DOHH2 (cell line): ENCODE results near the gene ARL13A.

ENCODE experiments used
- H3F3A ChIP-seq: fragments of 200-600 bp; sonication (generic), shearing (Covaris generic); 2 replicates; pipeline ENCODE4 v1.6.0; 2016; ENCODE audit warnings: antibody characterized with exemption, mild to moderate bottlenecking; ENCODE audit not compliant: control insufficient read depth, insufficient read depth
- H3K27ac ChIP-seq: fragments of 200-600 bp; sonication (generic); 2 replicates; pipeline ENCODE4 v1.5.1; 2014; ENCODE audit warnings: low read depth, mild to moderate bottlenecking, low read length, moderate library complexity
- H3K27me3 ChIP-seq: fragments of 200-600 bp; sonication (generic); 2 replicates; pipeline ENCODE4 v1.6.1; 2014; ENCODE audit warnings: mild to moderate bottlenecking, low read length, mixed read lengths; ENCODE audit not compliant: control insufficient read depth
- H3K36me3 ChIP-seq: fragments of 200-600 bp; sonication (generic); 2 replicates; pipeline ENCODE4 v1.6.1; 2014; ENCODE audit warnings: mild to moderate bottlenecking, low read length, moderate library complexity, mixed read lengths; ENCODE audit not compliant: control insufficient read depth
- H3K4me1 ChIP-seq: fragments of 200-600 bp; sonication (generic); 2 replicates; pipeline ENCODE4 v1.6.1; 2014; ENCODE audit warnings: mild to moderate bottlenecking, low read length, mixed read lengths; ENCODE audit not compliant: control insufficient read depth
- H3K4me2 ChIP-seq: fragments of 200-600 bp; sonication (generic); 2 replicates; pipeline ENCODE4 v1.6.0; 2014; ENCODE audit warnings: mild to moderate bottlenecking, low read length, moderate library complexity
- H3K4me3 ChIP-seq: fragments of 200-600 bp; sonication (generic); 2 replicates; pipeline ENCODE4 v1.5.1; 2014; ENCODE audit warnings: mild to moderate bottlenecking, low read length, mixed read lengths
- H3K79me2 ChIP-seq: fragments of 200-600 bp; sonication (generic); 2 replicates; pipeline ENCODE4 v1.6.1; 2014; ENCODE audit warnings: mild to moderate bottlenecking, low read length, mixed read lengths; ENCODE audit not compliant: control insufficient read depth
- H3K9me2 ChIP-seq: fragments of 200-600 bp; sonication (generic); replicated peaks from 2 replicates; pipeline ENCODE4 v1.6.1; 2014; ENCODE audit warnings: mild to moderate bottlenecking, low read length, mixed read lengths; ENCODE audit not compliant: control insufficient read depth
- H3K9me3 ChIP-seq: fragments of 200-600 bp; sonication (generic); 2 replicates; pipeline ENCODE4 v1.6.1; 2014; ENCODE audit warnings: antibody characterized with exemption, low read length, mixed read lengths; ENCODE audit not compliant: control insufficient read depth, insufficient read depth
- H4K20me1 ChIP-seq: fragments of 200-600 bp; sonication (generic); 2 replicates; pipeline ENCODE4 v1.6.0; 2014; ENCODE audit warnings: low read depth, mild to moderate bottlenecking, antibody characterized with exemption, low read length, moderate library complexity; ENCODE audit not compliant: control insufficient read depth, insufficient read depth
- EZH2phosphoT487 ChIP-seq: fragments of 200-600 bp; sonication (generic); IDR thresholded peaks from 2 replicates; pipeline ENCODE4 v1.6.1; 2017; ENCODE audit warnings: borderline replicate concordance, mild to moderate bottlenecking, antibody characterized with exemption, low read length, moderate library complexity, mixed read lengths
- TF ChIP-seq, protein P1 (sequence below): fragments of 200-600 bp; sonication (generic); IDR thresholded peaks from one replicate; pipeline ENCODE4 v1.5.1; 2014; ENCODE audit warnings: antibody characterized with exemption, mild to moderate bottlenecking, low read depth, low read length; ENCODE audit not compliant: poor library complexity, severe bottlenecking

Gene ARL13A

GRCh38 chrX:100975212-100975611, 5.7 kb downstream of the ARL13A start:
- Histone ChIP-seq H3K9me2 (no peaks in the 10 kb centered on the region), H3K4me2 (no peak overlapping the region), H3K4me3 (no peak overlapping the region), H3K36me3 (no peaks in the 10 kb centered on the region), H3K27me3 (no peaks in the 10 kb centered on the region), H3F3A (no peaks in the 10 kb centered on the region), H3K9me3 (no peaks in the 10 kb centered on the region), H3K4me1 (no peaks in the 10 kb centered on the region), H3K27ac (no peak overlapping the region), H3K79me2 (no peaks in the 10 kb centered on the region), H4K20me1 (no peaks in the 10 kb centered on the region)
- TF ChIP-seq EZH2phosphoT487, result no peak
- TF ChIP-seq, protein P1, sequence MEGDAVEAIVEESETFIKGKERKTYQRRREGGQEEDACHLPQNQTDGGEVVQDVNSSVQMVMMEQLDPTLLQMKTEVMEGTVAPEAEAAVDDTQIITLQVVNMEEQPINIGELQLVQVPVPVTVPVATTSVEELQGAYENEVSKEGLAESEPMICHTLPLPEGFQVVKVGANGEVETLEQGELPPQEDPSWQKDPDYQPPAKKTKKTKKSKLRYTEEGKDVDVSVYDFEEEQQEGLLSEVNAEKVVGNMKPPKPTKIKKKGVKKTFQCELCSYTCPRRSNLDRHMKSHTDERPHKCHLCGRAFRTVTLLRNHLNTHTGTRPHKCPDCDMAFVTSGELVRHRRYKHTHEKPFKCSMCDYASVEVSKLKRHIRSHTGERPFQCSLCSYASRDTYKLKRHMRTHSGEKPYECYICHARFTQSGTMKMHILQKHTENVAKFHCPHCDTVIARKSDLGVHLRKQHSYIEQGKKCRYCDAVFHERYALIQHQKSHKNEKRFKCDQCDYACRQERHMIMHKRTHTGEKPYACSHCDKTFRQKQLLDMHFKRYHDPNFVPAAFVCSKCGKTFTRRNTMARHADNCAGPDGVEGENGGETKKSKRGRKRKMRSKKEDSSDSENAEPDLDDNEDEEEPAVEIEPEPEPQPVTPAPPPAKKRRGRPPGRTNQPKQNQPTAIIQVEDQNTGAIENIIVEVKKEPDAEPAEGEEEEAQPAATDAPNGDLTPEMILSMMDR, result no peak

- Histone ChIP-seq H4K20me1 (no peaks in the 10 kb centered on the region), H3K4me2 (no peak overlapping the region), H3K27ac (no peak overlapping the region), H3K27me3 (no peaks in the 10 kb centered on the region), H3K4me3 (no peak overlapping the region), H3K79me2 (no peaks in the 10 kb centered on the region), H3K9me2 (no peaks in the 10 kb centered on the region), H3K9me3 (no peaks in the 10 kb centered on the region), H3K4me1 (no peaks in the 10 kb centered on the region), H3K36me3 (no peaks in the 10 kb centered on the region), H3F3A (no peaks in the 10 kb centered on the region)
- no peak for TF ChIP-seq EZH2phosphoT487
- TF ChIP-seq, protein P1, result no peak
Observed at GRCh38 chrX:100976211-100976610, 6.7 kb downstream of the ARL13A start.

- Histone ChIP-seq H3K4me2 (no peak overlapping the region), H3K9me2 (no peaks in the 10 kb centered on the region), H3K27ac (no peak overlapping the region), H3F3A (no peaks in the 10 kb centered on the region), H3K79me2 (no peaks in the 10 kb centered on the region), H3K4me1 (no peaks in the 10 kb centered on the region), H3K36me3 (no peaks in the 10 kb centered on the region), H3K9me3 (no peaks in the 10 kb centered on the region), H3K27me3 (no peaks in the 10 kb centered on the region), H3K4me3 (no peak overlapping the region), H4K20me1 (no peaks in the 10 kb centered on the region)
- no peak for TF ChIP-seq EZH2phosphoT487
- TF ChIP-seq, protein P1, result no peak
Observed at GRCh38 chrX:100979881-100980607, 10.5 kb downstream of the ARL13A start.
